GM23338 (cell line): Measurements from ENCODE around the gene IL23R. TPM values are rescaled to one million over a fixed set of nuclear protein-coding genes. Genes with fewer than 3 reads are reported as not detected.

Experiments
- ATAC-seq: fragments of 200-7000 bp; cut with Tn5 transposase; 3 replicates; pipeline ENCODE4 v1.9.1; 2020
- DNase-seq: peaks from one replicate; pipeline ENCODE4 v3.0.0-alpha.2; 2015; ENCODE audit warnings: low spot score
- H2AFZ ChIP-seq: fragments of 200-600 bp; sonication (generic); 2 replicates; pipeline ENCODE4 v1.8.0; 2016; ENCODE audit warnings: antibody characterized with exemption, mild to moderate bottlenecking, moderate library complexity
- H3F3A ChIP-seq: fragments of 200-600 bp; sonication (generic); replicated peaks from 2 replicates; pipeline ENCODE4 v1.8.0; 2017; ENCODE audit warnings: antibody characterized with exemption, mixed run types, low read depth
- H3K27ac ChIP-seq: fragments of 200-600 bp; sonication (generic); 2 replicates; pipeline ENCODE4 v1.6.1; 2016; ENCODE audit warnings: low read depth
- H3K27me3 ChIP-seq: fragments of 200-600 bp; sonication (generic); 2 replicates; pipeline ENCODE4 v1.8.0; 2016; ENCODE audit warnings: mild to moderate bottlenecking, mixed run types, moderate library complexity; ENCODE audit not compliant: insufficient read depth
- H3K36me3 ChIP-seq: fragments of 200-600 bp; sonication (generic); 2 replicates; pipeline ENCODE4 v1.8.0; 2016; ENCODE audit warnings: mild to moderate bottlenecking; ENCODE audit not compliant: insufficient read depth
- H3K4me1 ChIP-seq: fragments of 200-600 bp; sonication (generic); 2 replicates; pipeline ENCODE4 v1.8.0; 2016; ENCODE audit warnings: mild to moderate bottlenecking, moderate library complexity; ENCODE audit not compliant: insufficient read depth
- H3K4me2 ChIP-seq: fragments of 200-600 bp; sonication (generic); 2 replicates; pipeline ENCODE4 v1.7.1; 2017; ENCODE audit warnings: mixed run types
- H3K4me3 ChIP-seq: fragments of 200-600 bp; sonication (generic); 2 replicates; pipeline ENCODE4 v1.6.1; 2016; ENCODE audit warnings: mixed run types
- H3K79me2 ChIP-seq: fragments of 200-600 bp; sonication (generic); replicated peaks from 2 replicates; pipeline ENCODE4 v1.8.0; 2017; ENCODE audit warnings: mild to moderate bottlenecking; ENCODE audit not compliant: insufficient read depth
- H3K9me2 ChIP-seq: fragments of 200-600 bp; sonication (generic); 2 replicates; pipeline ENCODE4 v1.8.0; 2017; ENCODE audit not compliant: insufficient read depth
- H4K20me1 ChIP-seq: fragments of 200-600 bp; sonication (generic); replicated peaks from 2 replicates; pipeline ENCODE4 v1.8.0; 2017; ENCODE audit warnings: mild to moderate bottlenecking; ENCODE audit not compliant: insufficient read depth
- H3K27ac Mint-ChIP-seq: 2 replicates; pipeline ENCODE4 v1.8.0; 2020; ENCODE audit warnings: inconsistent platforms, mild to moderate bottlenecking, moderate library complexity, mixed read lengths
- H3K27me3 Mint-ChIP-seq: 3 replicates; pipeline ENCODE4 v1.8.0; 2022; ENCODE audit warnings: low read depth, mild to moderate bottlenecking, moderate library complexity, mixed read lengths, inconsistent platforms; ENCODE audit not compliant: insufficient read depth, poor library complexity
- H3K36me3 Mint-ChIP-seq: 3 replicates; pipeline ENCODE4 v1.8.0; 2021; ENCODE audit warnings: low read depth, mild to moderate bottlenecking, inconsistent platforms, moderate library complexity, mixed read lengths
- H3K4me1 Mint-ChIP-seq: 3 replicates; pipeline ENCODE4 v1.8.0; 2020; ENCODE audit warnings: mild to moderate bottlenecking, inconsistent platforms, mixed read lengths
- H3K4me3 Mint-ChIP-seq: 3 replicates; pipeline ENCODE4 v1.8.0; 2021; ENCODE audit warnings: moderate library complexity, mild to moderate bottlenecking, inconsistent platforms, mixed read lengths
- H3K9me3 Mint-ChIP-seq: 3 replicates; pipeline ENCODE4 v1.8.0; 2020; ENCODE audit warnings: moderate library complexity, mild to moderate bottlenecking, inconsistent platforms, mixed read lengths
- CTCF ChIP-seq, 2 experiments: fragments of 200-600 bp in 1 of 2; sonication (generic) in 1 of 2; conservative IDR thresholded peaks; 2 replicates each; pipeline versions ENCODE4 v1.5.1 to v1.6.1; 2016 to 2017; ENCODE audit warnings: antibody characterized with exemption in 2 of 2, low read depth in 2 of 2, mild to moderate bottlenecking in 2 of 2, moderate library complexity in 1 of 2
- EZH2phosphoT487 ChIP-seq: fragments of 200-600 bp; sonication (generic); IDR thresholded peaks from one replicate; pipeline ENCODE4 v1.8.1; 2018; ENCODE audit warnings: antibody characterized with exemption; ENCODE audit not compliant: unreplicated experiment
- NANOG ChIP-seq: IDR thresholded peaks from 2 replicates; pipeline ENCODE4 v1.6.1; 2016; ENCODE audit warnings: antibody characterized with exemption, borderline replicate concordance
- POLR2AphosphoS5 ChIP-seq: IDR thresholded peaks from 2 replicates; pipeline ENCODE4 v1.6.1; 2016; ENCODE audit warnings: antibody characterized with exemption, low read depth
- REST ChIP-seq: IDR thresholded peaks from one replicate; pipeline ENCODE4 v1.6.1; 2018; ENCODE audit warnings: antibody characterized with exemption; ENCODE audit not compliant: unreplicated experiment
- STAT1 ChIP-seq: IDR thresholded peaks from one replicate; pipeline ENCODE4 v1.6.1; 2016; ENCODE audit warnings: antibody characterized with exemption; ENCODE audit not compliant: unreplicated experiment
- ZNF331 ChIP-seq: fragments of 250-450 bp; sonication (Bioruptor Pico); IDR thresholded peaks from 2 replicates; pipeline ENCODE4 v1.5.0; 2020; ENCODE audit warnings: low read depth, mild to moderate bottlenecking, moderate library complexity
- ZNF462 ChIP-seq: fragments of 250-450 bp; sonication (Bioruptor Pico); IDR thresholded peaks from 2 replicates; pipeline ENCODE4 v1.5.0; 2020; ENCODE audit warnings: mild to moderate bottlenecking, moderate library complexity
- polyA plus RNA-seq: library from polyadenylated mRNA; unstranded; fragments of >200 nt; fragmentation: Nextera tagmentation; extraction: Ambion mirVana; gene quantifications from 2 replicates; pipeline ENCODE4 v1.2.1, GENCODE V29; 2016
- total RNA-seq: library from RNA; depleted of rRNA; stranded (reverse); fragments of >200 nt; shearing (Covaris generic); gene quantifications from 2 replicates; pipeline ENCODE4 v1.2.3, GENCODE V29; 2014

IL23R gene
- total and polyA plus RNA-seq, 2 experiments from 2014 or later = not detected

GRCh38 chr1:67190410-67190809 is 24.2 kb downstream of the IL23R start:
- DNase-seq (no peak), ATAC-seq (no peak)
- TF ChIP-seq STAT1 = no peak
- no peak for TF ChIP-seq EZH2phosphoT487
- TF ChIP-seq ZNF331 (CRISPR knock-in tag) = no peak
- no peak for TF ChIP-seq ZNF462
- no peak for TF ChIP-seq NANOG
- no peak for TF ChIP-seq POLR2AphosphoS5
- no peak for TF ChIP-seq CTCF (conservative IDR thresholded peaks at IDR 0.05; ENCODE audit: low read depth in 2 of 2)
- no peak for TF ChIP-seq REST
- Histone ChIP-seq H3K27me3 (no peaks in the 10 kb centered on the region), H3K27ac (no peak overlapping the region), H3K36me3 (no peaks in the 10 kb centered on the region), H3K79me2 (no peaks in the 10 kb centered on the region), H2AFZ (no peak overlapping the region), H3K9me2 (no peaks in the 10 kb centered on the region; the same call in 1 of the 2 replicates), H3K4me2 (no peak overlapping the region), H3K4me1 (no peaks in the 10 kb centered on the region), H4K20me1 (no peaks in the 10 kb centered on the region; the same call in 1 of the 2 replicates), H3K4me3 (no peak overlapping the region), H3F3A (no peaks in the 10 kb centered on the region)
- no peaks in the 10 kb centered on the region for H3K27me3 Mint-ChIP-seq
- no peak overlapping the region for H3K4me3 Mint-ChIP-seq
- no peaks in the 10 kb centered on the region for H3K4me1 Mint-ChIP-seq
- H3K36me3 Mint-ChIP-seq = no peaks in the 10 kb centered on the region
- H3K27ac Mint-ChIP-seq = no peak overlapping the region
- H3K9me3 Mint-ChIP-seq = no peaks in the 10 kb centered on the region
